NCI-H526 (cell line): ENCODE measurements around the gene SIAH2.

ENCODE experiments used
- DNase-seq, 2 experiments: peaks; one replicate each; lab custom pipeline; 2025; lab: John Stamatoyannopoulos, UW

SIAH2 gene

GRCh38 chr3:150733936-150734794 lies 28.8 kb downstream of the SIAH2 start:
- DNase-seq, result no peak

GRCh38 chr3:150733373-150733935 lies 29.5 kb downstream of the SIAH2 start:
- no peak for DNase-seq

- DNase-seq, result peak in 1 of 2 experiments; percentile 15
These were observed 33.1 kb downstream of the SIAH2 start for GRCh38 chr3:150729682-150730360.

- DNase-seq, result no peak
These were observed 35.1 kb downstream of the SIAH2 start for GRCh38 chr3:150727653-150728502.

- no peak for DNase-seq
These were observed 37.4 kb downstream of the SIAH2 start for GRCh38 chr3:150725548-150725947.

GRCh38 chr3:150723946-150724345 lies 39.0 kb downstream of the SIAH2 start:
- no peak for DNase-seq

- no peak for DNase-seq
These were observed 40.7 kb downstream of the SIAH2 start for GRCh38 chr3:150722267-150722666.

GRCh38 chr3:150721285-150722130 lies 41.5 kb downstream of the SIAH2 start:
- peak; percentile 75 to 87 for DNase-seq

- DNase-seq, result no peak
These were observed 42.5 kb downstream of the SIAH2 start for GRCh38 chr3:150720444-150720843.

GRCh38 chr3:150710097-150710496 lies 52.9 kb downstream of the SIAH2 start:
- DNase-seq, result no peak

GRCh38 chr3:150703756-150704344 lies 59.1 kb downstream of the SIAH2 start, which contains the start of gene ERICH6:
TSS of gene ERICH6 (minus strand) at chr3:150703920. CDS start at chr3:150703898, 22 bp downstream.
- peak; percentile 86 to 98 for DNase-seq

- DNase-seq, result peak in 1 of 2 experiments; percentile 72
These were observed 59.6 kb downstream of the SIAH2 start for GRCh38 chr3:150703299-150703755.

GRCh38 chr3:150699068-150699639 lies 63.8 kb downstream of the SIAH2 start:
- no peak for DNase-seq

- DNase-seq, result no peak
These were observed 65.3 kb downstream of the SIAH2 start for GRCh38 chr3:150697646-150698045.

GRCh38 chr3:150691414-150692040 lies 71.4 kb downstream of the SIAH2 start:
- DNase-seq, result no peak
